Measurements from ENCODE around the gene RBM39. TPM values are rescaled to one million over a fixed set of nuclear protein-coding genes. Genes with fewer than 3 reads are reported as not detected.
A peak's percentile ranks its signal among the peaks of the same experiment; 100 is the strongest.
"Not testable (repeated sequence)": the region's sequence is repeated elsewhere in the genome, so short reads cannot be mapped to it uniquely, and the experiment has no call there.

Gene RBM39
- total RNA-seq, 1 donor from 2014 or later, result 288 TPM

DNA sequence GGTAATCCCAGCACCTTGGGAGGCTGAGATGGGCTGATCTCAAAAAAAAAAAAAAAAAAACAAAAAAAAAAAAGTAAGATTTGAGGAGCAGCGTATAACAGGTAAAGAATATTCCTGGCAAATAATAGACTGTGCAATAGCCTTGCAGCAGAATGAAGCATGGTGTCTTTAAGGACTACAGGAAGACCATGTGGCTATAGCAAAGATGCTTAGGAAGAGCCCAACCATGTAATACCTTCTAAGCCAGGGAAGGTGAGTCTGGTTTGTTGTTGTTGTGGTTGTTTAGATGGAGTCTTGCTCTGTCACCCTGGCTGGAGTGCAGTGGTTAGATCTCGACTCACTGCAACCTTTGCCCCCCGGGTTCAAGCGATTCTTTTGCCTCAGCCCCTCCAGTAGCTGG is 14.3 kb upstream of the RBM39 start:
- no peak for DNase-seq (ENCODE audit: low spot score)

DNA sequence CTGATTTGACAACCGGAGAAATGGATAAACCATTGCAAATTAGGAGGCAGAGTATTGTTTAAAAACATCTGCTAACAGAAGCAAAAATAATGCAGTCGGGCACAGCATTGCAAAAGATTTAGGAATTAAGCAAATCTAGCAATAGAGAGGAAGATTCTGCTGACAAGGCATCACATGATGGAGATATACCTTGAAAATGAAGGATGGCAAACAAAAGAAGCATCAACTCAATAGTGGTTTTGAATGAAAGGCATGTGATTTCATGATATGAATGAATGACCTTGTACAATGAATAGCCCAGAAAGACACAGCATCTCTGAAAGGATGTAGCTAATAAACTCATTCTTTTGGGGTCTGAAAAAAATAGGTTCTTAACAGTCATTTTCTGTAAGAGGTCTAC is 8.6 kb upstream of the RBM39 start:
- no peak for DNase-seq (ENCODE audit: low spot score)

DNA sequence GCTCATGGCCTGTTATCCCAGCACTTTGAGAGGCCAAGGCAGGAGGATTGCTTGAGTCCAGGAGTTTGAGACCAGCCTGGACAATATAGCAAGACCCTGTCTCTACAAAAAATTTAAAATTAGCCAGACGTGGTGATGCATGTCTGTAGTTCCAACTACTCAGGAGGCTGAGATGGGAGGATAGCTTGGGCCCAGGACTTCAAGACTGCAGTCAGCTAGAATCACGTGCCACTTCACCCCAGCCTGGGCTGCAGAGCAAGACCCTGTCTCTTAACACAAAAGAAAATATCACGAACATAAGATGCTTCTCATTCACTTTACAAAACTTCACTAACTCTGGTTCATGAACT is 2.4 kb upstream of the RBM39 start:
- DNase-seq (ENCODE audit: low spot score), result not testable (repeated sequence)

DNA sequence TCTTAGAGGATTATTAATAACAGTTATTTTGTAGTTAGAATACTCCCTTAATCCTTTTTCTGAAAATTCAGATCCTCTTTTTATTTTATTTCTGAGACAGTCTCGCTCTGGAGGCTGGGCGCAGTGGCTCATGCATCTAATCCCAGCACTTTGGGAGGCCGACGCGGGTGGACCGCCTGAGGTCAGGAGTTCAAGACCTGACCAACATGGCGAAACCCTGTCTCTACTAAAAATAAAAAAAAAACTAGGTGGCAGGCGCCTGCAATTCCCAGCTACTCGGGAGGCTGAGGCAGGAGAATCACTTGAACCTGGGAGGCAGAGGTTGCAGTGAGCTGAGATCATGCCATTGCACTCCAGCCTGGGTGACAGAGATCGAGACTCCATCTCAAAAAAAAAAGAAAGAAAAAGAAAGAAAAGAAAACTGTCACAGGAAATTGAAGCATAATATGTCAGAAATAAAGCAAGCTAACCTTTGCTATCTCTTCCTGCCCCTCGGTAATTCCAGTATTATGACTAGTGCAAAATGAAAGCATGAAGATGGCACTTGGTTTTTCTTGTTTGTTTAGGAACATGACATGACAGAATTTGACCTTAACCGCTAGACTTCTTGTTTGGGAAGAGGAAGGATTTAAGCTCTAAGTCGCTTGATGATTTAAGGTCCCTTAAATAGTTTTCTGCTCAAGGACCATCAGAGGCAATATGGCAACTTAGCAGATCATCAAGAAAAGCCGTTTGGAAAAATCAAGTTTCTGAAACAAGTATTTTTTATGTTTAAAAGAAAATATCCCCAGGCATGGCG is 1.8 kb upstream of the RBM39 start:
- peak; percentile 17 for DNase-seq (ENCODE audit: low spot score)

DNA sequence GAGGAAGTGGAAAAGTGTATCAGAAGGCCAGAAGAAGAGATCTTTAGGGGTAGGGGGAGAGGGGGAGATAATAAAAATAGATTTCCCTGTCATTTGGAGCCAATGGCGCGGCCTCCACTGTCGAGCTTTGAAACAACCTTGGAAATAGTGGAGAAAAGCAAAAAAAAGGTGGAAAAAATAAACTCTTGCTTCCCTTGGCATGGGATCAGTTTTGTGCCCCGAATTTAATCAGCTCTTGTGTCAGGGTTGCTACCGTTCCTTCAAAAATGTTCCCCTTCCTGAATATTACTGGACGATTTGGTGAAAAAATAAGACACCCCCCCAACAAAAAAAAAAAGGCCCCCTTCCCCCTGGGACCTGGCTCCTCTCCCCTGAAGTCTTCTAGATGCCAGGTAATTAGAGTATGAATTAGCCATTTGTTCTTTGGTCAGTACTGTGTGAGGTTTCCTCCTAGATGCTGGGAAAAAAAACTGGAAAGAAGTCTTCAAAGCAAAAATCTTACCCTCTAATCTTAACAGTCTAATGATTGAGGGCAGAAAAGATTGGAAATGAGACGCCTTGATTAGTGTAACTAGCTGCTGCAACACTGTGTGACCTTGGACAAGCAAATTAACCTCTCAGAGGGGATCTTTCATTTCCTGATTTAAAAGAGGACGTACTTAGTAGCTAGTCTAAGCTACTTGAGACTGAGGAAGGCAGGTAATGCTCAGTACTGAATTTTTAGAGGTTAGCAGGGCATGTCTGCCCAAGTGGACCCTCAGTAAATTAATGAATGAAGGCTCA is 872 bp upstream of the RBM39 start:
- no peak for DNase-seq (ENCODE audit: low spot score)

DNA sequence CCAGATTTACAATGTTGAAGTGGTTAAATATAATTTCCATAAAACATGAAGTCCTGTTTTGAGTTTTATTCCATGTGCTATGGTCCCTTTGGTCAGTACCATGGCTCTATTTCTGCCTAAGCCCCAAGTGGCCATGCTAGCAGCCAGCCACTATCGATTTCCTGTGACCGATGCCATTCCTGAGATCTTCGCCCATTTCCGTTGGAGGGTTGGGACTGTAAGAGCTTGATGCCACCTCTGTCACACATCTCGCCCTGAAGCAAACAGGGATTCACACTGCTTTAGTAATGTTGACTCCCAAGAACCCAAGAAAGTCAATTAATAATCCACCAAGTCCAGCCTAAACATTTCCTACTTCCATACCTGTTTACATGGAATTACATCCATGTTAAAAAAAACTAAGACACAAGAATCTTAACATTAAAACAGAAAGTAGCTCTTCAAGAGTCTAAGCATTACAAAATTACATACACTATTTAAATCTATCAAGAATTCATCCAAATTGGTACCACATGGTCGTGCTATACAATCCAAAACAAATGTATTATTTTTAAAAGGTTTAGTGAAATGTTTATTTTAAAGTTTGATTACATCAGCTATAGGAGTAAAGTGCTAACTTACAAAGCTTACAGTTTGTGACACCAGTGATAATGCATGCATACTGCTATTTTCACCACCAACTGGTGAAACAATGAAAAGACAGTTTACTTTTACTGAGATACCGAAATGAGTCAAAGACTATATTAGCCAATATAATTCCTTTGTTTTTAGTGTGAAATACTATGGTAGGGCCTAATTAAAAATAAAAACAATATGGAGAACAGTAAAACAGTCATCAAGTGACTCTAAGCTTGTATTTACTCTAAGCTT is 2.5 kb downstream of the RBM39 start:
- DNase-seq (ENCODE audit: low spot score), result peak; percentile 25

DNA sequence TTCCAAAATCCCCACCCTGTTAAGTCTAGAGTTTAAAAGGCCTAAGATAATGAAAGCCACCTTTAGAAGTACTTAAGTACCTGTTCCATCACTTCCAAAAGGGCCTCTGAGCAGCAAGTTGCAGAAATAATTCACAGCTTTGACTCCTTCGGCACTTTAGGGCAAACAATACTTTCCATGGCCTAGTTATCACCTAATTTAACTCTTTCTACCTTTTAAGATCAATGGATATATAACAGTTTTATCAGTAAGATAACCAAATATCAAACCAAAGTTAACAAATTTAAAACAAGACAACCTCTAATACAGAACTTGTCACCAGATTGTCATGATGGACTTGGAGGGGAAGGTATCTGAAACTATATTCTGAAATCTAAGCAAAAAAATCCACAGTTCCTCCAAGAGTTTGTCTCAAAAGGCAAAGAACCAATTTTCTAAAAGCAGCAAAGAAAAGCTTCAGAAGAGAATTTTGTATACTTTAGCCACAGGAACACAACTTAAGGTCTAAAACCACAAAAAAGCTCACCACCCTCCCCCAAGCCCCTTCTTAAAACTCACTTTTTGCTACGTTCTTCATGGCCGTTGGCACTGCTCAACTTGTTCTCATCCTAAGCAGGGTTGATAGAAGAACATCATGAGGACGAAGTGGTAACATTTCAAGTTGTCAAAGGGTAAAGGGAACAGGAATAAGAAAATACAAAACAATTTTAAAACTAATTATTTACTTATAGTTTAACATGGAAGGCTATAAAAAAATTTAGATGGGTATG is 3.5 kb downstream of the RBM39 start:
- DNase-seq (ENCODE audit: low spot score), result no peak

DNA sequence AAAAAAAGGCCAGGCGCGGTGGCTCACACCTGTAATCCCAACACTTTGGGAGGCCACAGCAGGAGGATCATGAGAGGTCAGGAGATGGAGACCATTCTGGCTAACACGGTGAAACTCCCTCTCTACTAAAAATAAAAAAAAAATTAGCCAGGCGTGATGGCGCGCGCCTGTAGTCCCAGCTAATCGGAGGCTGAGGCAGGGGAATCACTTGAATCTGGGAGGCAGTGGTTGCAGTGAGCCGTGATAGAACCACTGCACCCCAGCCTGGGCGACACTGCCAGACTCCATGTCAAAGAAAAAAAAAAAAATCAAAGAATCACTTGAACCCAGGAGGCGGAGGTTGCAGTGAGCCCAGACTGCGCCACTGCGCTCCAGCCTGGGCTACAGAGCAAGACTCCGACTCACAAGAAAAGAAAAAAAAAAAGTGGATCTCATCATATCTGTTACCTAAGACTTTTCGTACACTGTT is 4.2 kb downstream of the RBM39 start:
- no peak for DNase-seq (ENCODE audit: low spot score)

DNA sequence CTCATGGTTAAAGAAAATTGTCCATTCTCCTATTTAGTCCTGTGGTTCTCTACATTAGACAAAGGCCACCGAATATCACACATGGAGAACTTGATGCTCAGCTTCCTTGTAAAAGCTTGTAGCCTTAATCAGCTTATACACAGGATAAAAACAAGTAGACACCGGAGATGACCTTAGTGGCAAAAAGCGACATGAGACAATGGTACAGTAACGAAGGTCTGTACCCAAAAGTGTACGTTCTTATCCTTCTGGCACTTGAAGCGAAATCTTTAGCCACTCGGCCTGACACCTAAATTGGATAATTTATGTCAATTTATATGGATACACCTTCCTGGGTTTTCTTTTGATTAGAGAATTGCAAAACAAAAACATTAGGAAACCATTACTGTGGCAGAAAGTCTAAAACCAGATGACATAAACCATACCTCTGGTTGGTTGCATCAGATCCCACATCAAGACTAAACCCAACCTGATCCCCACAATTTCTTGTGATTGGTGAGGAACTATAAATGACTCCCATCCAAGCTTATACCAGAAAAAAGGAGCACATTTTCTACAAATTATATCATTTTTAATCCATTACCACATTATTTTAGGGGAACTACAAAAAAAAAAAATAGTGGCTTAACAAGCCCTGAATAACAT is 6.1 kb downstream of the RBM39 start:
- DNase-seq (ENCODE audit: low spot score), result no peak

DNA sequence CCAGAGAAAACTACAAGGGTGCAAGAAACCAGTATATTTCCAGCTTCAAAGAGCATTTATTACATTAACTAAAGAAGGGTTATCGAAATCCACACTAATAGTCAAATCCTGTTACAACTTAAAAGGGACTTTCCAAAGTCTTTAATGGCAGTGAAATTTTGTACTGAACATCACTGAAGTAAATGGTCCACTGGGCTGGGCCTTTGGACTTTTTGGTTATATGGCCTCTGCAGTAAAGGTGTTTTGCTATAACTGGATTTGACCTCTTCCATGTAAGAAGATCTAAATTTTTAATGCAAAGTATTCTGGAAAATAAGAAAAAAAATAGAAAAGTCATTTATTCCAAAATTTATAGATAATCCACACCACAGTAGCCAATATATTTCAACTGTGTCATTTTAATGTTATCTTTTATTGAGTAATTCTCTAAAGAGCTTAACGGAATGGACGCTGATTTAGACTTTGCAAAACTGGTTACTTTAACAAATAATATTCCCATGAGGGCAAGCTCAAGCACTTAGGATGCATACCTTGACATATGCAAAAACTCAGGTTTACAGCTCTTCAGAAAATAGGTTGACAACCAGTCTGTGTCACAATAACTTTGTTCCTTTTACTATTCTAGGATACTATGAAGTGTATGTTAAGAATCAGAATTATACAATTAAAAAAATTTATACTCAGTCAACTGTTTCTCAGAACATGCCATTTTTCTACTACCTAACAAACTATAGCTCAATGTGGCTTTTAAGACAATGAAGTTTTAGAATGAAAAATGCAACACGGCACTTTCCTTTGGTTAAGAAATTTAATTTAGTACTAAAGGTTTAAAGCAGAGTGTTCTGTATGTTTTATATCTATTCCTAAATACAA is 7.0 kb downstream of the RBM39 start:
- DNase-seq (ENCODE audit: low spot score), result no peak

DNA sequence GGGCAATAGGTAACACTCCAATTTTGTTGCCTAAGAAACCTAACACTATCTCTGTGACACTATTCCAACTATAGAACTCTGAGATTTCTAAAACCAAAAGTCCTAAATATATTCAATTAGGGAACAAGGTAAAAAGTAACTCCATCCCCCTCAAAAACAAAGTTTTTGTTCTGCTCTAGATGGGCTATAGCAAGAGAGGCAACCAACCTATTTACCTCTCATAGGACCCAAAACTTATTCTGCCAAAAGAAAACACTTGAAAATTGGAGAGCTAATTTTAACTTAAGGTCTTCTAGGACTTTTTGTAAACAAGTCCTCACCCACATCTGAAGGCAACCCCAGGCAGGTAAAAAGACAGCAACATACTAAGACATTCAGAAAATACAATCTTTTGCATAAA is 7.7 kb downstream of the RBM39 start:
- DNase-seq (ENCODE audit: low spot score), result no peak

DNA sequence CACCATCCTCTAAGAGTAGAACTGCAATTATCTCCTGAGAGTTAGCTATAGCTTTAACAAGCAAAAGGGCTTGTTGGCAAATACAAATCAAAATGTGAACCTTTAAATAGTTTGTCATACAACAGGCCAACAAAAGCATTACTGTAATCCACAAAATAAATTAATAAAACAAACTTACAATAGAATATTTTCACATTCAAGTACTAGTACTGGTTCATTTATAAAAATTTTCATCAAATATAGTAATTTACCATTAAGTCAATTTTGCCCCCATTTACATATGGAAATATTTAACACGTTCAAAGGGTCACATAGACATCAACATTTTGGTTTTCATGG is 9.4 kb downstream of the RBM39 start:
- no peak for DNase-seq (ENCODE audit: low spot score)

DNA sequence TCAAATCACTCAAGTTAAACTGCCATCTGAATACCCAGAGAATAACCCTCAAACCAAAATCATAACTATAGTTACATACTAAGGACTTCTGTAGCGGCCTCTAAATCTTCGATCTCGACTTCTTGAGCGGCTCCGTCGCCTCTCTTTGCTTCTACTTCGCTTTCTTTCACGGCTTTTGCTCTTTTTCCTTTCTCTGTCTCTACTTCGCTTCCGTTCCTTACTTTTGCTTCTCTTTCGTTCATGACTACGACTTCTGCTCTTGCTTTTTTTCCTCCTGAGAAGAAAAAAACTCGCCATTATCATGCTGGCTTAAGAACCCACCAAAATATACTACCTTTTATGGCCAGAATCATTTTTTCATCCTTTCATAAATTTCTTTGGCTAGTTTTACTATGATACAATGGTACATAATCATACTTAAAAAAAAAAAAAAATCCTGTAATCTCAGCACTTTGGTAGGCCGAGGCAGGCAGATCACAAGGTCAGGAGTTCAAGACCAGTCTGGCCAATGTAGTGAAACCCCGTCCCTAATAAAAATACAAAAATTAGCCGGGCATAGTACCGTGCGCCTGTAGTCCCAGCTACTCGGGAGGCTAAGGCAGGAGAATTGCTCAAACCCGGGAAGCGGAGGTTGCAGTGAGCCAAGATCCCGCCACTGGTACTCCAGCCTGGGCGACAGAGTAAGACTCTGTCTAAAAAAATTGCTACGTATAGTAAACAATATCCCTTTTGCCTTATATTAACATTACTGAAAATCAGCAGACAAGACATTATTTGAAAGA is 10.0 kb downstream of the RBM39 start:
- no peak for DNase-seq (ENCODE audit: low spot score)

DNA sequence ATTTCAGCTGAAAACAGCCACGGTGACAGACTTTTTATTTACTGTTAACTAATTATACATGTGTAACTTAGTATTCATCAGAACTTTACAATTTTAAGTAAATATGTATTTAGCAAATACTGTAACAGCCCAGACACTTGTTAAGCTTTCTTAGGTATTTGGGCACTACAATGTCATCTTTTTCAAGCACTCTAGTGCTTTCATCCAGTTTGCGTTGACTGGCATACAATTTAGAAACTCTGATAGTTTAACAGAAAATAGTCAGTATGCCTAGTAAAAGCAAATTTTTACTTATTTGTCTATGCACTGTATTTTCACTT is 10.6 kb downstream of the RBM39 start:
- DNase-seq (ENCODE audit: low spot score), result no peak

DNA sequence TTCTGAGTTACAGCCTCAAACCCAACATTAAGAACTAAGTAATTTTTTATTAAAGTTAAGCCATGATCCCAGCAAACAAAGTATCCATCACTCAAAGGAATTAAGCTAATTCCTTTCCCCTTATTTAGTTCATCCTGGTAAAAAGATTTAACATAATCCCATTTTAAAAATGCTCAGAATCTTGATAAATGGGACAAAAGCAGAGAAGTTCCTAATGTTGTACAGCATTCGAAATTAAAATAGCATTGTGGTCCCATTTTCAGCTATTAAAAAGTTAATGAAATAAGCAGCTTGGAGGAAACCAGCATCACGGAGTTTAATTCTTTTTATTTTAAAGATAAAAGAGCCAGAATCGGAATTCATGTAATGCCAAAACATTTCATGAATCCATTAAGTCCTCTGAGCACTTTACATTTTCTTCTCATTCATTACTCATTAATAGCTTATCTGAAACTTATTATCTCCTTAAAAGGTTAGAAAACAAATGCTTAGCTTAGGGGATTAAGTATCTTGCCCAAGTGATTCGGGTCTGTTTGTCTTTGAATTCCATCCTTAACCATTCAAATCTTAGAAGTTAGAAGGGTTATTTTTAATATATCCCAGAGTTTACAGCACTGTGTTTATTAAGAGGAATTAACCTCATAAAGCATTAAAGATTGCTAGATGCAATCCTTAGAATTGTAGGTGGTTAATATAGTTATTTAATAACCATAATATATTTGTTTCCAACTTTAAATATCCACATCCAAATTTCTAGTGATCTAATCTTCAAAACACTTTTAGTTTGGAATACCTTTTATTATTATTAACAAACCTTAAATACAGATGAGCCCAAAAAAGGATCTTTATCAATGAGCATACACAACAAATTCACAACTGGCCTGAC is 11.2 kb downstream of the RBM39 start:
- DNase-seq (ENCODE audit: low spot score), result no peak

DNA sequence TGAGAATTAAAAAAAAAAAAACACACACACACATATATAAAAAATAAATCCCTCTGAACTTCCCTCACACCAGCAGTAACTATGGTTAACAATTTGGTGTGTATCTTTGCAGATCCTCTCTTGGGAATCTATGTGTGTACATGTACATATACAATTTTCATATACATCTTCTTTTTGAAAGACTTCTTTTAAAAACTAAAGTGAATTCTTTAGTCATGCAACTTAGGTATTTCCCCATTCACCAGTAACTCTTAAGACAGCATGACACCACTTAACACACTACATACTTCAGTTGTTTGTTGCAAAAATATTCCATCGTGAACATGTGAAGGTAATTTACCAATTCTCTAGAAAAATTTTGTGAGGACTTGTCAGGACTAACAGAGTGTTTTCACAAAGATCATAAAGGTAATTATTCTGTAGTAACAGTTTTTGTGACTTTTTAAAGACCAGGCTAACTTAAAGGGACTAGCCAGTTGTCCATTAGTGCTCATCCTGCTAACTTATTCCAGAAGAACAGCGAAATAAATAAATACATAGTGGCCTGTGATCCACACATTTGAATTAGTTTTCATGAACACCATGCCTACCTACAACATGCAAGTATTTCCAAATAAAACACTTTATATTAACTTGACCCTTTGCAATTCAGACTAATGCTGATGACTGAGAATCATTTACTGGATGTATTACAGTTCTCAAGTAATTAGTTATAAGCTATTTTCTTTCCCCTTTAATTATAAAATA is 12.1 kb downstream of the RBM39 start:
- no peak for DNase-seq (ENCODE audit: low spot score)

DNA sequence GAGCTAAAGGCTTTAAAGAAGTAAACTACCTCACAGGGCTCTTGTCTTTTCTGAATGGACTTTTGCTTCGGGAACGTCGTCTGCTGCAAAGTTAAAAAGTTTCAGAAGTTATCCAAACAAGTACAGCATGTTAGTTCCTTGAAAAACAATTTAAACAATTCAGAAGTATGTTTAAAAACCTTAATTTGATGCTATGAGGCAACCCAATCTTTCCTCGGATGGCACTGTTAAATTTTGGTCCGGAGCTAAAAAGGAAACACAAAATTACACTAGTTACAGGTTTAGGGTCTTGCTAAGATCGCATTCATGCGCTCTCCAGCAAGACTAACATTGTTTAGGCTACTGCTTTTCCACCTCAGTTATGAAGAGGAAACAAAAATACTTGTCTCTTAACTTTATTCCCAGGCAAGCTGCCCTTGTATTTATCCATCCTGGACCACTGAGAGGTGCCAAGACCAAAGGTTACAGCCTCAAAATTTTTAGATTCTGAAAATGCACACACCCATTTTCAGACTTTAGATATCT is 12.7 kb downstream of the RBM39 start:
- DNase-seq (ENCODE audit: low spot score), result no peak

Measured in mucosa of gallbladder (tissue), 1 donor.